HG03060 (cell line): ENCODE measurements around the gene ATAD5.

ENCODE experiments used
- ATAC-seq: cut with Tn5 transposase; IDR thresholded peaks from one replicate; pipeline ENCODE4 v1.9.1; 2021; ENCODE audit warnings: low read depth, moderate number of reproducible peaks; ENCODE audit not compliant: unreplicated experiment

ATAD5 gene

DNA sequence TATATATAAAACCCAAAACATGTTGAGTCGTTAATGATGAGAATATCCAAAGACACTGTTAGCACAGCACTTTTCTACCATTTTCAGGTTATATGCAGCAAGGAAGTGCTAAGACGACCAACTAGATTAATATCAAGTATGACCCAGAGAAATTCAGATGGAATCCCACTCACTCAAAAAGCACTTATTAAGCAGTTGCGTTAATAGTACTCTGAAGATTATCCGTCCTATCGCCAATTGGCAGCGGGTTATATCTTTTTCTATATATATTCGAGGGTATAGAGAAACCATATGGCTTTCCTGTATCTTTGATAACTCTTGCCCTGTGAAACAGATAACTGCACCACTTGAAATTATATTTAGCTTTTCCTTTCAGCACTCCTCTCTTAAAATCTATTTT, 8.3 kb upstream of the ATAD5 start:
- no peak for ATAC-seq

DNA sequence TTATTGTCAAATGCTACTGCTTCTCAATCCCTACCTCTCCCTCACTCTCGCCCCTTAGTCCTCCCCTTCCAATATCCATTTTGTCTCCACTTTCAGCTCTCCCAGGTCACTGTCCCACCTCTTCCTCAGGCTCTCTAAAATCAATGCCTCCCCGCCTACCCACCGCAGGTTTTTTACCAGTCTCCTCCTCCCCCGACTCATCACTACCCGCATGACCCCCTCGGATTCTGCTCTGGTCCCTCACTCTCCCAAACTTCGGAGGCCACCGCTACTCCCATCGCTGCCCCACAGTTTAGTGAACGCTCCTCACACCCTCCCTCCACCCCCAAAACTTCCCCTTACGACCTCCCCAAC, 7.8 kb upstream of the ATAD5 start:
- no peak for ATAC-seq

DNA sequence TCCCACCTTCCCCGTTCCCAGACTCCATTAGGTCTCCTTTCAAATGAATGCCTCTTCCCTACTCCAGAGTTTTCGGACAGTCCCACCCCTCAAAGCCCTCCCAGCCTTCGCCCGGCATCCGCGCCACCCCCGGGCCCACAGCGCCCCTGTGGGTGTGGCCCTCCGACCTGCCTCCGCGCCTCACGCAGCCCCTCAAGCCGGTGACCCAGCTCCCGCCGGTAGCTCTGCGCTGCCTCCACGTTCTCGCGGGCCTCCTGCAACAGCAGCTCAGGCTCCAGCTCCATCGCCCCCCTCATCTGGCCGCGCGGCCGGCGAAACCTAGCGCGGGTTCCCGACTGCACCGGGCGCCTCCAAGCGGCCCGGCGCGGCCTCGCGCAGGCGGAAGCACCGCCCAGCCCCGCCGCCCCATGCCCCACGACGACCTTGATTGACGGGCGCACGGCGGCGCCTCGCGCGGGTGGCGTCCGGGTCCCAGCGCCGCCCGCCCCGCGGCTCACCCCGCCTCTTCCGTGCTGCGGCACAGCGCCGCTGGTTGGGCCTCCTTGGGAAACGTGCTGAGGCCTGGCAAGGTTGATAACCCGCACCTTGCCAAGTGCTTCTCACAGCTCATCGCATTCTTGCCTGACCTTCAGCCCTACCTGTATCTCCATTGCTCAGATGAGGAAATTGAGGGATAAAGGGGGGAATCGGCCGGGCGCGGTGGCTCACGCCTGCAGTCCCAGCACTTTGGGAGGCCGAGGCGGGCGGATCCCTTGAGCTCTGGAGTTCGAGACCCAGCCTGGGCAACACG, 7.2 kb upstream of the ATAD5 start, which contains the start of gene CRLF3:
TSS of gene CRLF3 (minus strand) at position 337 of the 790 bp plus-strand sequence. CDS start at position 296, 41 bp downstream.
- peak; percentile 45 for ATAC-seq

DNA sequence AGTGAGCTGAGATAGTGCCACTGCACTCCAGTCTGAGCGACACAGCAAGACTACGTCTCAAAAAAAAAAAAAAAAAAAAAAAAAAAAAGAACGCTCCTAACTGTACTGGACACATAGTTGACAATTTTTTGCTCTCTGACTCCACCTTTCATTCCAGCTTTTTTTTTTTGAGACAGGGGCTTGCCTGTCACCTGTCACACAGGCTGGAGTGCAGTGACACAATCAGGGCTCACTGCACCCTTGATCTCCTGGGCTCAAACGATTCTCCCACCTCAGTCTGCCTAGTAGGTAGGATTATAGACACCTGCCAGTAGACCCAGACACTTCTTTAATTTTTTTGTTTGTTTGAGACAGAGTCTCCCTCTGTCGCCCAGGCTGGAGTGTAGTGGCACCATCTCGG, 4.7 kb upstream of the ATAD5 start:
- ATAC-seq = no peak

DNA sequence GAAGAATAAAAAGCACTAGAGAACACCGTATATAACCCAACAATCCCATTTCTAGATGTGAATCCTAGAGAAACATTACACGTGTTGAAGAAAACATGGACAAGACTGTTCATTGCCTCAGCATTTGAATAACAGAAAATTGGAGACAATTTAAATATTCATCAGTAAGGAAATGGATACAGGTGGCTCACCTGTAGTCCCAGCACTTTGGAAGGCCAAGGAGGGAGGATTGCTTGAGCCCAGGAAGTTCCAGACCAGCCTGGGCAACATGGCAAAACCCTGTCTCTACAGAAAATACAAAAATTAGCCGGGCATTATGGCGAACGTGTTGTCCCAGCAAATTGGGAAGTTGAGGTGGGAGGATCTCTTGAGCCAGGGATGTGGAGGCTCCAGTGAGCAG, 2.7 kb upstream of the ATAD5 start:
- ATAC-seq = no peak

DNA sequence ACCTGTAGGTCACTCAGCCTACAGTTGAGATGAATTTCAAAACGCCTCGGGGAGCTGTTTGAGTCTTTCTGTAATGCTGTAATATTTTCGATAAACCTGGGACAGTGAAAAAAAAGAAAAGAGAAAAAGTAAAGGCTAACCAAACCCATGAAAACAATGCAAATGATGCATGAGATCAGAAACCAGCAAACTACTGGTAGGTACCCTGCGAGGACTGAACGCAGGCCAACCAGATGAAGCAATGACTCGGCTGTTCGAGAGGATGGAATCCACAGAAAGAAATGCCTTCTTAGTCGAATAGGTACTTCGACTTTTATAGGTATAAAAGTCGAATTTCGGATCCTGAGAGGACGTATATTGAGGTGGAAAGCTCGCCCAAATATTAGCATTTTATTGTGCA, 509 bp upstream of the ATAD5 start:
- ATAC-seq = no peak

DNA sequence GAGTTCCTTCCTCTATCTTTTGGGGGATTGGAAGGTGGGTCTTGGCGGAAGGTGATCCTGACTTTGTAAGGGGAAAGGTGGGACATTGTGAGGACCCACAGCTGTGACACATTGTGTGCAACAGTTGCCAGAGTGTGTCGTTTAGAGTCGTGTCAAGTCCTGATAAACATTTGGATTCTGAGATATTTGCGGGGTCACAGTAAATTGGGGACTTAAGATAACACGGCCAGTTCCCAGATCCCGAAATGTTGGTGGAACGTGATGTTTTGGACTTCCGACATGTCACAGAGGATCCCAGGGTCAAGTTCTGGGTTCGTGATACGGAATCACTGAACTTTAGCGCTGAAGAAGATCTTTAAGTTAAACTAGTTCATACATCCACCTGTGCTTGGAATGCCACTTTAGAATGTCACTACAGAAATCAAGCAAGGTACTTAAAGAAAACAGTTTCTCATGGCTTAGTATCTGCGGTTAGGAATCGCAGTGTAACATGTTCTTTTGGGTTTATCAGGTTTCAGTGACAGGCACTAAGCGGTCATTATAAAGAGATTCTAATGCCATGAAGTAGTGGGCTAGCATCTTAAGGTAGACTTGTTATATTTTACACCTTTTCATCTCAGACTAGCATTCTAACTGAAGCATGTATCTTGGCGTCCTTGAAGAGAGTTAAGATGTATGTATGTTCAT, 815 bp downstream of the ATAD5 start:
- ATAC-seq = no peak

DNA sequence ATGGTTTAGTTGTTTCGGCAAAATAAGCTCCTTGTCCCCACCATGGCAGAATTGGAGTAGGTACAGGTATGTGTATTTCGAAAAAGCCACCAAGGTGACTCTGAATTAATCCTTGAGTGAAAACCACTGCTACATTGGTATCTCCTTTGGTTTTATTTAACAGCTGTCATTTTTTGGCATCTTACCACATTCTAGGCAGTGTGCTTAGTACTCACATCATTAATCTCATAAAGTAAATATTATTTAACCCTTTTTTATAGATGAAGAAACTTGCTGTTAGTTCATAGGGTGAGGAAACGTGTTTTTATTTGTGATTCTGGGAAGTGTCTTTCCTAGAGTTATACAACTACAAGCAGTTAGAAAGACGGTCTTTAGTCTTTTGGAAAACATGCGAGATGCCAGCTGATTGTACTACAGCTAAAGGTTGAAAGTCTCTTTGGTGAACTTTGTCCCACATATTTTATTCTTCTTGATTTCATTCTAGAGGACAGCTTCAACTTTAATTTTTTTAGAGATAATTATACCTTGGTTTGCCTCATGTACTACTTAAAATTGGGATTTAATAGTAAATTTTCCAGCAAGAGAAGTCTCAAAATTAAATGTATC, 6.5 kb downstream of the ATAD5 start:
- ATAC-seq = no peak

DNA sequence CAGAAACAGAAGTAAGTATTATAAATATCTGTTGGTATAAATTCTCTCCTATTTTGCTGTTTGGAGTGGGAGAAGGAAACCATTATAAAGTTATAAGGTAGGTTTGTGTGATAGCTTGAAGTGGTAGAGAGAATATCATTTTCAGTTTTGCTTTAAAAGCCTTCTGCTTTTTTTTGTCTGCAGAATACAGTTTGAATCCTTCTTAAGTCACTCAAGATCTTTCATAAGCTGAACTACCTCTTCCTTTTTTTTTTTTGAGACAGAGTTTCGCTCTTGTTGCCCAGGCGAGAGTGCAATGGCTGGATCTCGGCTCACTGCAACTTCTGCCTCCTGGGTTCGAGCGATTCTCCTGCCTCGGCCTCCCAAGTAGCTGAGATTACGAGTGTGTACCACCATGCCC, 9.0 kb downstream of the ATAD5 start:
- ATAC-seq = no peak

DNA sequence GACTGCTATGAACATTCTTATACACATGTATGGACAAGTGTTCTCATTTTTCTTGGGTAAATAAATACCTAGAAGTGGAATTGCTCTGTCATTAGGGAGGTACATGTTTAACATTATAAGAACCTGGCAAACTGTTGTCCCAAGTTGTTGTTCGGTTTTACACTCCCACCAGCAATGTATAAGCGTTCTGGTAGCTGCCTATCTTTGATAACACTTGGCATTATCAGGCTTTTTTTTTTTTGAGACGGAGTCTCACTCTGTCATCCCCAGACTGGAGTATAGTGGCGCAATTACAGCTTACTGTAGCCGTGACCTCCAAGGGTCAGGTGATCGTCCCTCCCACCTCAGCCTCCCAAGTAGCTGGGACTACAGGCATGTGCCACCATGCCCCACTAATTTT, 16.3 kb downstream of the ATAD5 start:
- no peak for ATAC-seq

DNA sequence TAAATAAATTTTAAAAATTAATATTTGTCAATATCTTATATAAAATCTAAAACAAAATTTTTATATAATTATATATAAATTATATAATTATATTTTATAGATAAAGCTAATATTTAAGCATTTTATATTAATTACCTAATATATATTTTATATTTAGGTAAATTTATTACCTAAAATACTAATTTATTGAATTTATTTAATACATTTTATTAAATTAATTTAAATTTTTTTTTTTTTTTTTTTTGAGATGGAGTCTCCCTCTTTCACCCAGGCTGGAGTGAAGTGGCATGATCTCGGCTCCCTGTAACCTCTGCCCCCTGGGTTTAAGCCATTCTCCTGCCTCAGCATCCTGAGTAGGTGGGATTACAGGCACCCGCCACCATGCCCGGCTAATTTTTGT, 22.4 kb downstream of the ATAD5 start:
- ATAC-seq = no peak

DNA sequence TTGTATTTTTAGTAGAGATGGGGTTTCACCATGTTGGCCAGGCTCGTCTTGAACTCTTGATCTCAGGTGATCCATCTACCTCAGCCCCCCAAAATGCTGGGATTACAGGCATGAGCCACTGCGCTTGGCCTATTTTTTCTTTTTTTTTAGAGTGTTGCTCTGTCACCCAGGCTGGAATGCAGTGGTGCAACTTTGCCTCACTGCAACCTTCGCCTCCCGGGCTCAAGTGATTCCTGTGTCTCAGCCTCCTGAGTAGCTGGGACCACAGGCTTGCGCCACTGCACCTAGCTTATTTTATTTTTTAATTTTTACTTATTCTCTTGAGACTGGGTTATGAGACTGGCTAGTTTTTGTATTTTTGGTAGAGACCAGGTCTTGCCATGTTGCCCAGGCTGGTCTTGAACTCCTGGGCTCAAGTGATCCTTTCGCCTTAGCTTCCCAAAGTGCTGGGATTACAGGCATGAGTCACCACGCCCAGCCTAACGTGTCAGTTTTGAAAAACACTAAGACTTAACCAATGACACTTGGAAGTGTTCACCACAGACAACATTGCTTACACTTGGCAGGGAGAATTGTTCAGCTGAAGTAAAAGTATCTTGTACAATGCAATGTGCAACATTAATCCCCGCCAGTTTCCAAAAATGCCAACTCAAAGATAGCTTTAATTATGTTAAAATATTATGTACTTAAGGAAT, 26.9 kb downstream of the ATAD5 start:
- no peak for ATAC-seq

DNA sequence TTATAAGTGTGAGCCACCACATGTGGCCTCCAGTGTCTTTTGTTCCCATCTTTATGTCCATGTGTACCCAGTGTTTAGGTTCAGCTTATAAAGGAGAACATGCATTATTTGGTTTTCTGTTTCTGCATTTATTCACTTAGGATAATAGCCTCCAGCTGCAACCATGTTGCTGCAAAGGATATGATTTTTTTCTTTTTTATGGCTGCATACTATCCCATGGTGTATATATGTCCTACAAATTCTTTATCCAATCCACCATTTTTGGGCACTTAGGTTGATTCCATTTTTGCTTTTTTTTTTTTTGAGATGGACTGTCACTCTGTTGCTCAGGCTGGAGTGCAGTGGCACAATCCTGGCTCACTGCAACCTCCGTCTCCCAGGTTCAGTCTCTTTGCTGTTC, 32.9 kb downstream of the ATAD5 start:
- ATAC-seq = no peak

DNA sequence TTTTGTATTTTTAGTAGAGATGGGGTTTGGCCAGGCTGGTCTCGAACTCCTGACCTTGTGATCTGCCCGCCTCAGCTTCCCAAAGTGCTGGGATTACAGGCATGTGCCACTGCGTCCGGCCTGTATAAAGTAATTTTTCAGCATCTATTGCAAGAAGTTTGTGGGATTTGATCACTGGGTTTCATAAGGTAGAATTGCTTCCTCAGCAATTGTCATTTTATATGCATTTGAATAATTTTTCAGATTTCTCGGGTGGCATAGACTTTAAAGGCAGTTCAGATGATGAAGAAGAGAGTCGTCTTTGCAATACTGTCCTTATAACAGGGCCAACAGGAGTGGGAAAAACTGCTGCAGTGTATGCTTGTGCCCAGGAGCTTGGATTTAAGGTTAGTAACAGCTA, 37.2 kb downstream of the ATAD5 start:
- ATAC-seq = no peak

DNA sequence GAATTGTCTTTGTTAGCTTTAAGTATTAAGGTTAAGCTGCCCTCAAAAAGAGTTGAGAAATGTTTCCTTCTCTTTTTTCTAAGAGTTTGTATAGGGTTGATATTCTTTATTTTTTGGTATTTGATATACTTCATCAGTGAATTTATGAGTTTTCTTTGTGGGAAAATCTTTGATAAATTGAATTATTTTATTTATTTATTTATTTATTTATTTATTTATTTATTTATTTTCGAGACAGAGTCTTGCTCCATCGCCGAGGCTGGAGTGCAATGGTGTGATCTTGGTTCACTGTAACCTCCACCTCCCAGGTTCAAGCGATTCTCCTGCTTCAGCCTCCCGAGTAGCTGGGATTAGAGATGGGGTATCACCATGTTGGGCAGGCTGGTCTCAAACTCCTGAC, 54.4 kb downstream of the ATAD5 start:
- no peak for ATAC-seq

DNA sequence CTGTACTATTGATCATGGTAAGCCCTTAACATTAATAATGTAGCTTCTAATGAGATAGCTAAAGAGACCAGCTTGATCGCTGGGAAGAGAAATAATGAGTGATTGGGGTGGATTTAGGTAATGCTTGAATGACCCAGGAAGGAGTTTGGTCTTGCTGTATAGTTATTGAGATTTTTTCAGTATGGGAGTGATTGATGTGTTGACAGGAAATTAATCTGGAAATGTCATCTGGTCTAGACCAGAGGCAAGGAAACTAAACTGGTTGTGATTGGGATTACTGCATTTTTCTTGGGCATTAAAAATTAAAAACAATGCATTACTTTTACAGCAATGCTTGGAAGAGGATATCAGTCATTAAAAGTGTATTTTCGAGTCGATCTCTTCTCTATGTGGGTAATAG, 62.5 kb downstream of the ATAD5 start:
- no peak for ATAC-seq

DNA sequence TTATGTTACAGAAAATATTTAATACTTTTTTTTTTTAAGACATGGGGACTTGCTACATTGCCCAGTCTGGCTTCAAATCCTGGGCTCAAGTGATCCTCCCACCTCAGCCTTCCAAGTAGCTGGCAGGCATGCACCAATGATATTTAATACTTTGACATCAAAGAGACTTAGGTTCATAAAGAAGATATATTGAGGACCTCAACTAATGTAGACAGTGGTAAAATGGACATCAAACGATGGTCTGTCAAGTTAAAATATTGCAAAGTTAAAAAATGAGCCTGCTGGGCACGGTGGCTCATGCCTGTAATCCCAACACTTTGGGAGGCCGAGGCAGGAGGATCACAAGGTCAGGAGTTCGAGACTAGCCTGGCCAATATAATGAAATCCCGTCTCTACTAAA, 65.5 kb downstream of the ATAD5 start:
- no peak for ATAC-seq

DNA sequence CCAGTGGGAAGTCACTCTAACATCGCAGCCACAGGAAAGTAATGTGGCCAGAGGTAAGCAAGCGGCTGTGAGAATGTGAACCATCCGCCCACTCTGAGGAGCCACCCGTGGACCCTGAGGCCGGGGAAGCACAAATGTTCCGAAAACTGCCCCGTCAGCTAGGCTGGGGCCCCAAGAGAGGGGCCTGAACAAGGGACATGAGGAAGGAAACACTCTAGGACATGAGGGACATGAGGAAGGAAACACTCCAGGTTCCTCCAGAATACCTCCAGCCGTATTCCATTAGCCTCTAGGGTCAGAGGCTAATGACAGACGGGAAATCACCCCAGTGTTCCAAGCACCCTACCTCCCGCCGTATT, 74.0 kb downstream of the ATAD5 start:
- peak; percentile 21 for ATAC-seq

DNA sequence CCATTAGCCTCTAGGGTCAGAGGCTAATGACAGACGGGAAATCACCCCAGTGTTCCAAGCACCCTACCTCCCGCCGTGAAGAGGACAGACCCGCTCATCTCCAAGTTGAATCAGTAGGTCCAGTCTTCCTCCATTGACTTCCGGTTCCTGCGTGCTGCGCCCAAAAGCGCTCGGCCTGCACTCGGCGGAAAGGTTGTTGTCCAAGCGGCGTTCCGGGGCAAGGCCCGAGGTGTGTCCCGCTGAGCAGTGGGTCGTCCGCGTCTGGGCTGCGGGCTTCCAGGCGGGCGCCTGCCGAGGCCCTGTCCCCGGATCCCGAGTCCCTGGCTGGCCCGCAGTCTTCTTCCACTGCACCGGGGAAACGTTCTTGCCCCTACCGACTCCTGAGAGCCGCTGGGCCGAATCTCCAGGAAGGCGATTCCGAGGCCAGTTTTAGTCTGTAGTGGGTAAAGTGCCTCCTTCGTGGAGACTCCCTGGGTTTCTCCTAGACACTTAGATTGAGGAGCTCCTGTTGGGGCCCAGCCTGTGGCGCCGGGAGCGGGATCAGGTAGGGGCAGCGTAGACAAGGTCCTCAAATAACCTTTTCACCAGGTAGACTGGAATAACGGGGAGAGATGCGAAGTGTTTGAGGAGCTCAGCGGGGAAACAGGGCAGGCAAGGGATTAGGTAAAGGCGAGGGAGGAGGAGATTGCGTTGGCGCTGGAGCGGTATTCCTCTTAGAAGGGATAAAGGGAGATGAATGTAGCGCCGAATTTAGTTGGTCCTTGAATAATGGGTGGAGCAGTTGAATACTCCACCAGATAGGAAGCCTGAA, 74.5 kb downstream of the ATAD5 start, which contains the start of gene TEFM:
TSS of gene TEFM (minus strand) at position 138 of the 811 bp plus-strand sequence. CDS start at position 98, 40 bp downstream.
- peak; percentile 83 for ATAC-seq

DNA sequence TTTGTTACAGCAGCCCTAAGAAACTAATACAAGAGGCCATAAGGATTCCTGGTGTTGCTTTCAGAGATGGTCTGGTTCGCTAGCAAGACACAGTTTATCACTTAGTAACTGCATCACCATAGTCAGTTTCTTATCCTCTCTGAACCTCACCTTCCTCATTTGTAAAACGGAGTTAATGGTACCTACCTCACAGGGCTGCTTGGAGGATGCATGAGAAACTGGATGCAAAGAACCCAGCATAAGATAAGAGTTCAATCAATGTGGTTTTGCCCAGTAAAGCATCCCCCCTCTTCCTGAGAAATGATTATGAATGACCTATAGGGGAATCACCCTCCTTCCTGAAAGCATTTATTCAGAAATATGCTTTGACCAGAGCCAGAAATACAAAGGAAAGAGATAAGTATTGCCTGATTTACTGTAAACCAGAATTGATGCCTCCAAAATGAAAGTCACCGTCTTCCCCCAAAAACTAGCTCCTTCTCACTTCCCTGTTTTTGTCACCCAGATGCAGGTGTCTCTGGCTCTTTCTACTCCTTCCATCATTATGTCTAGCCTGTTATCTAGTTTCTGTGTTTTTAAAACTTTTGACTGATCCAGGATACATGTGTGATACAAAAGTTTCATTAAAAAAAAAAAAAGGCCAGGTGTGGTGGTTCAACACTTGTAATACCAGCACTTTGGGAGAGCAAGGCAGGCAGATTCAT, 77.1 kb downstream of the ATAD5 start:
- ATAC-seq = no peak
